PC-3 (cell line): ENCODE results near the gene PTRH1. TPM values are rescaled to one million over a fixed set of nuclear protein-coding genes. Genes with fewer than 3 reads are reported as not detected.

Experiments used
- ATAC-seq: fragments of 200-7000 bp; cut with Tn5 transposase; 2 replicates; pipeline ENCODE4 v1.9.1; 2020; ENCODE audit warnings: mild to moderate bottlenecking, moderate library complexity
- BruUV-seq: library from RNA; stranded (reverse); fragments of 400-500 nt; replicated peaks from 2 replicates; lab custom pipeline; 2021; lab: Mats Ljungman, UMichigan
- CTCF ChIA-PET: fragments of 300-600 bp; sonication (Branson Sonifier 250); formaldehyde crosslinking; loops from one replicate; lab custom pipeline; 2022; ENCODE audit warnings: antibody characterized with exemption; lab: Charles Lee
- POLR2A ChIA-PET: fragments of 300-600 bp; sonication (Branson Sonifier 250); formaldehyde crosslinking; loops from one replicate; lab custom pipeline; 2022; ENCODE audit warnings: antibody characterized with exemption; ENCODE audit not compliant: unreplicated experiment; lab: Charles Lee
- DNase-seq: peaks from one replicate; pipeline ENCODE4 v3.0.0-alpha.2; 2015
- H2AFZ ChIP-seq: fragments of 300-600 bp; sonication (generic); 2 replicates; pipeline ENCODE4 v1.6.0; 2016; ENCODE audit warnings: antibody characterized with exemption, low read length
- H3F3A ChIP-seq: fragments of 300-600 bp; sonication (generic); one replicate; pipeline ENCODE4 v1.6.0; 2017; ENCODE audit warnings: antibody characterized with exemption, low read length, control low read depth, mild to moderate bottlenecking; ENCODE audit not compliant: unreplicated experiment
- H3K27ac ChIP-seq: fragments of 300-600 bp; sonication (generic); 2 replicates; pipeline ENCODE4 v1.5.1; 2016; ENCODE audit warnings: mild to moderate bottlenecking, low read length
- H3K27me3 ChIP-seq: fragments of 300-600 bp; sonication (generic); 2 replicates; pipeline ENCODE4 v1.6.1; 2016; ENCODE audit warnings: low read length, mixed read lengths
- H3K36me3 ChIP-seq: fragments of 300-600 bp; sonication (generic); 2 replicates; pipeline ENCODE4 v1.6.1; 2016; ENCODE audit warnings: low read depth, mixed run types, low read length, mixed read lengths
- H3K4me1 ChIP-seq: fragments of 300-600 bp; sonication (generic); 2 replicates; pipeline ENCODE4 v1.5.1; 2016; ENCODE audit warnings: low read length; ENCODE audit not compliant: insufficient read depth
- H3K4me2 ChIP-seq: fragments of 300-600 bp; sonication (generic); 2 replicates; pipeline ENCODE4 v1.6.0; 2016; ENCODE audit warnings: low read length
- H3K4me3 ChIP-seq: fragments of 300-600 bp; sonication (generic); 2 replicates; pipeline ENCODE4 v1.5.1; 2016; ENCODE audit warnings: mild to moderate bottlenecking, low read length, mixed read lengths
- H3K79me2 ChIP-seq: fragments of 300-600 bp; sonication (generic); 2 replicates; pipeline ENCODE4 v1.6.1; 2017; ENCODE audit warnings: low read length, mixed read lengths
- H3K9ac ChIP-seq: fragments of 300-600 bp; sonication (generic); 2 replicates; pipeline ENCODE4 v1.6.0; 2016; ENCODE audit warnings: mild to moderate bottlenecking, low read length
- H3K9me2 ChIP-seq: fragments of 300-600 bp; sonication (generic); replicated peaks from 2 replicates; pipeline ENCODE4 v1.6.1; 2016; ENCODE audit warnings: mixed run types, low read length, mixed read lengths
- H3K9me3 ChIP-seq: fragments of 300-600 bp; sonication (generic); 2 replicates; pipeline ENCODE4 v1.6.1; 2016; ENCODE audit warnings: low read length, mixed read lengths
- H4K20me1 ChIP-seq: fragments of 300-600 bp; sonication (generic); 2 replicates; pipeline ENCODE4 v1.6.1; 2016; ENCODE audit warnings: low read length, mixed read lengths
- EZH2 ChIP-seq: fragments of 300-600 bp; sonication (generic); IDR thresholded peaks from one replicate; pipeline ENCODE4 v1.6.1; 2017; ENCODE audit warnings: antibody characterized with exemption, mild to moderate bottlenecking, low read length; ENCODE audit not compliant: unreplicated experiment
- EZH2phosphoT487 ChIP-seq: fragments of 300-600 bp; sonication (generic); IDR thresholded peaks from 2 replicates; pipeline ENCODE4 v1.6.1; 2018; ENCODE audit warnings: mild to moderate bottlenecking, antibody characterized with exemption, low read length, borderline replicate concordance
- intact Hi-C: fragments of 100-400 bp; cut with micrococcal nuclease; formaldehyde crosslinking; loops from 2 replicates; pipeline ENCODE4 v1.9.0; 2023
- total RNA-seq: library from RNA; depleted of rRNA; stranded (reverse); fragments of >200 nt; gene quantifications from 2 replicates; pipeline ENCODE4 v1.2.3, GENCODE V29; 2014
- TF ChIP-seq, protein P1 (sequence below): fragments of 300-600 bp; sonication (generic); conservative IDR thresholded peaks from 2 replicates; pipeline ENCODE4 v1.5.1; 2017; ENCODE audit warnings: antibody characterized with exemption, low read depth, mild to moderate bottlenecking, low read length

PTRH1 gene
- total RNA-seq, 1 experiment from 2014 or later = 45.3 TPM

DNA sequence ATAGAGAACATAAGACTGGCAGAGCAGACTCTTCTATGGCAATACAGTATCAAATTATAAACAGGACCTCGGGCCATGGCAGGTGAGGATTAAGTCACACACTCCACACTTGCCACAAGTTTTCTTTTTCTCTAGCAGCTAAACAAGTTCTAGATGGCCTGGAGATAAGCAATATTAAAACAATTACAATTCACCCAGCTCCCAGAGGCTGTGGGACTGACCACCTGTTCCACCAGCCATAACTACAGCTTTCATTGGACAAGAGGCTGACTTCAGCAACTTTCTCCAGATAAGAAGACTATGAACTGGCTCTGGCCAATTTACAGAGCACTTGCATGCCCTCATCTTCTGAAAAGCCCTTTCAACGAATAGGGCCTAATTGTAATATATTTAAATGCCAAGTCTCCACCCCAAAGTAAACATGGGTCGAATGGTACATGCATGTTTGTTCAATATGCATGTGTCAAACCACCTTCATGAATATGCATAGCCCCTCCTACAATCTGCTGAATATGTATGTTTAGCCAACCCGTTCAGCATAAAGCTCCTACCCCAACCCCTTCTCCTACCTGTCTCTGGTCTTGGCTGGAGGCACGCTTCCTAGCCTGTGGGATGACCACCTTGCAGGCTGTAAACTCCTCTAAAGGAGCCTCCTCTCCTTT lies 14.7 kb downstream of the PTRH1 start:
- ATAC-seq = no peak
- Histone ChIP-seq H3K4me2 (no peak overlapping the region), H3K9me2 (no peaks in the 10 kb centered on the region), H3K4me1 (no peaks in the 10 kb centered on the region), H3K4me3 (no peak overlapping the region), H3K27ac (no peak overlapping the region), H3K9me3 (no peaks in the 10 kb centered on the region), H3K9ac (no peak overlapping the region), H2AFZ (no peak overlapping the region), H3K36me3 (no peaks in the 10 kb centered on the region), H3K79me2 (no peaks in the 10 kb centered on the region), H3F3A (no peaks in the 10 kb centered on the region), H4K20me1 (no peaks in the 10 kb centered on the region), H3K27me3 (no peaks in the 10 kb centered on the region)
- ChIA-PET CTCF (no interaction called here), POLR2A (no interaction called here)
- DNase-seq = no peak
- intact Hi-C loops = no loop called here
- TF ChIP-seq EZH2 = no peak
- no TSS peak for BruUV-seq

DNA sequence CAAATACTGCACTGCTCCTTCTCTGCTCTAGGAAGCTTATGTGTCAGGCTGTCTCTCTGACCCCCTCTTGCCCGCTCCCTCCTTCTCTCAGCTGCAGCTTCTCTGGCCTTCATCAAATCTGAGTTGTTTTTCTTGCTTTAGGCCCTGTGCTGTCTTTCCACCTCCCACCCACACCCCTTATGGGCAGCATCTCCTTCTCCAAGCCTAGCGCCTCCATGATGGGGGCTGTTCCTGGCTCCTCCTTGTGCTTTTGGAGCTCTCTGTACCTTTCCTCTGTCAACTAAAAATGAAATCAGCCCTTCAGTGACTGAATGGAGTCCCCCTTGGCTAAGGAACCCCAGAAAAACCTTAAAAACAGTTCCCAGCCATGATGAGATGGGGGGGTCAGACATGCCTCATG lies 15.3 kb downstream of the PTRH1 start:
- POLR2A ChIA-PET = no interaction called here
- CTCF ChIA-PET = no interaction called here
- no peaks in the 10 kb centered on the region; the same call in 1 of the 2 replicates for H3K4me1 ChIP-seq
- no peaks in the 10 kb centered on the region for H3K9me2 ChIP-seq
- H3K27ac ChIP-seq = no peak overlapping the region
- no peaks in the 10 kb centered on the region for H3K36me3 ChIP-seq
- H3K79me2 ChIP-seq = no peaks in the 10 kb centered on the region
- no peak overlapping the region for H3K4me2 ChIP-seq
- ATAC-seq (no peak), DNase-seq (no peak)
- no peak overlapping the region for H2AFZ ChIP-seq
- H3K27me3 ChIP-seq = no peaks in the 10 kb centered on the region
- no peaks in the 10 kb centered on the region for H4K20me1 ChIP-seq
- H3K9me3 ChIP-seq = no peaks in the 10 kb centered on the region
- TF ChIP-seq, protein P1, sequence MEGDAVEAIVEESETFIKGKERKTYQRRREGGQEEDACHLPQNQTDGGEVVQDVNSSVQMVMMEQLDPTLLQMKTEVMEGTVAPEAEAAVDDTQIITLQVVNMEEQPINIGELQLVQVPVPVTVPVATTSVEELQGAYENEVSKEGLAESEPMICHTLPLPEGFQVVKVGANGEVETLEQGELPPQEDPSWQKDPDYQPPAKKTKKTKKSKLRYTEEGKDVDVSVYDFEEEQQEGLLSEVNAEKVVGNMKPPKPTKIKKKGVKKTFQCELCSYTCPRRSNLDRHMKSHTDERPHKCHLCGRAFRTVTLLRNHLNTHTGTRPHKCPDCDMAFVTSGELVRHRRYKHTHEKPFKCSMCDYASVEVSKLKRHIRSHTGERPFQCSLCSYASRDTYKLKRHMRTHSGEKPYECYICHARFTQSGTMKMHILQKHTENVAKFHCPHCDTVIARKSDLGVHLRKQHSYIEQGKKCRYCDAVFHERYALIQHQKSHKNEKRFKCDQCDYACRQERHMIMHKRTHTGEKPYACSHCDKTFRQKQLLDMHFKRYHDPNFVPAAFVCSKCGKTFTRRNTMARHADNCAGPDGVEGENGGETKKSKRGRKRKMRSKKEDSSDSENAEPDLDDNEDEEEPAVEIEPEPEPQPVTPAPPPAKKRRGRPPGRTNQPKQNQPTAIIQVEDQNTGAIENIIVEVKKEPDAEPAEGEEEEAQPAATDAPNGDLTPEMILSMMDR = no peak
- TF ChIP-seq EZH2phosphoT487 = no peak
- TF ChIP-seq EZH2 = no peak
- no TSS peak for BruUV-seq
- H3K9ac ChIP-seq = no peak overlapping the region
- H3F3A ChIP-seq = no peaks in the 10 kb centered on the region
- H3K4me3 ChIP-seq = no peak overlapping the region
- intact Hi-C loops = no loop called here

DNA sequence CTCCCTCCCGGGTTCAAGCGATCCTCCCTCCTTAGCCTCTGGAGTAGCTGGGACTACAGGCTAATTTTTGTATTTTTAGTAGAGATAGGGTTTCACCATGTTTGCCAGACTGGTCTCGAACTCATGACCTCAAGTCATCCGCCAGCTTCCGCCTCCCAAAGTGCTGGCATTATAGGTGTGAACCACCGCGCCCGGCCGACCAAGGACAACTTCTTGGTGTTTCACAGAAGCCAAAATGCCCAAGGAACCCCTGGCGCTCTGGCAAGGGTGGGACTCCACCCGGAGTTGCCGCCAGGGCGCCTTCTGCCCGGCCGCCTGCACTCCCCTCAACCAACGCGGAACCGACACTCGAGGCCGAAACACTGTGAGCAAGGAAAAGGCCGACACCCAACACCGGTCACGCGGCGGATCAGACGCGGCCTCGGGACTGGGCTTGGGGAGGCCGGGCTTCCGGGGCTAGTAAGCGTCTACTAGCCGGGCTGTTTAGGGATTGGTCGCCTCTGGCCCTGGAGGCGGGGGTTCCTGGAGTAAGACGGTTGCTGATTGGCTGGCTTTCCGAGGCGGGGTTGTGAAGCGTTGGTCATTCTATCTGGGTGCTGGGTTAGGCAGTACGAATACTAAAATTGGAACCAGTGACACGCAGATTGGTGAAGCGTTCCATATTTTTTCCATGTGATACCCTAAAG lies 16.3 kb downstream of the PTRH1 start:
- Histone ChIP-seq H3K4me2 (no peak overlapping the region), H4K20me1 (no peaks in the 10 kb centered on the region), H3F3A (no peaks in the 10 kb centered on the region), H3K9me2 (no peaks in the 10 kb centered on the region), H3K27ac (no peak overlapping the region), H3K79me2 (no peaks in the 10 kb centered on the region), H3K4me1 (no peaks in the 10 kb centered on the region; the same call in 1 of the 2 replicates), H3K4me3 (no peak overlapping the region), H3K36me3 (no peaks in the 10 kb centered on the region), H3K9me3 (no peaks in the 10 kb centered on the region), H3K9ac (no peak overlapping the region), H3K27me3 (no peaks in the 10 kb centered on the region), H2AFZ (no peak overlapping the region)
- no TSS peak for BruUV-seq
- TF ChIP-seq EZH2 (no peak), EZH2phosphoT487 (no peak)
- TF ChIP-seq, protein P1 = no peak
- CTCF ChIA-PET = no interaction called here
- intact Hi-C loops = no loop called here
- POLR2A ChIA-PET = no interaction called here
- no peak for DNase-seq
- no peak for ATAC-seq
